ENCODE measurements around the gene MYO5B. TPM values are rescaled to one million over a fixed set of nuclear protein-coding genes. Genes with fewer than 3 reads are reported as not detected.

Gene MYO5B
- total RNA-seq, 4 donors from 2014 or later = 0.63 to 31.0 (median 13.0) TPM

- no peak for ATAC-seq (ENCODE audit: low FRiP score)
- DNase-seq (ENCODE audit: low spot score) = no peak
- TF ChIP-seq, protein P1, sequence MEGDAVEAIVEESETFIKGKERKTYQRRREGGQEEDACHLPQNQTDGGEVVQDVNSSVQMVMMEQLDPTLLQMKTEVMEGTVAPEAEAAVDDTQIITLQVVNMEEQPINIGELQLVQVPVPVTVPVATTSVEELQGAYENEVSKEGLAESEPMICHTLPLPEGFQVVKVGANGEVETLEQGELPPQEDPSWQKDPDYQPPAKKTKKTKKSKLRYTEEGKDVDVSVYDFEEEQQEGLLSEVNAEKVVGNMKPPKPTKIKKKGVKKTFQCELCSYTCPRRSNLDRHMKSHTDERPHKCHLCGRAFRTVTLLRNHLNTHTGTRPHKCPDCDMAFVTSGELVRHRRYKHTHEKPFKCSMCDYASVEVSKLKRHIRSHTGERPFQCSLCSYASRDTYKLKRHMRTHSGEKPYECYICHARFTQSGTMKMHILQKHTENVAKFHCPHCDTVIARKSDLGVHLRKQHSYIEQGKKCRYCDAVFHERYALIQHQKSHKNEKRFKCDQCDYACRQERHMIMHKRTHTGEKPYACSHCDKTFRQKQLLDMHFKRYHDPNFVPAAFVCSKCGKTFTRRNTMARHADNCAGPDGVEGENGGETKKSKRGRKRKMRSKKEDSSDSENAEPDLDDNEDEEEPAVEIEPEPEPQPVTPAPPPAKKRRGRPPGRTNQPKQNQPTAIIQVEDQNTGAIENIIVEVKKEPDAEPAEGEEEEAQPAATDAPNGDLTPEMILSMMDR (IDR thresholded peaks at IDR 0.05) = no peak
Observed at GRCh38 chr18:50154420-50154819, 40.5 kb downstream of the MYO5B start.

- TF ChIP-seq, protein P1 (IDR thresholded peaks at IDR 0.05) = no peak
- ATAC-seq (ENCODE audit: low FRiP score) (no peak), DNase-seq (ENCODE audit: low spot score) (no peak)
Observed at GRCh38 chr18:50152900-50153299, 42.0 kb downstream of the MYO5B start.

DNA sequence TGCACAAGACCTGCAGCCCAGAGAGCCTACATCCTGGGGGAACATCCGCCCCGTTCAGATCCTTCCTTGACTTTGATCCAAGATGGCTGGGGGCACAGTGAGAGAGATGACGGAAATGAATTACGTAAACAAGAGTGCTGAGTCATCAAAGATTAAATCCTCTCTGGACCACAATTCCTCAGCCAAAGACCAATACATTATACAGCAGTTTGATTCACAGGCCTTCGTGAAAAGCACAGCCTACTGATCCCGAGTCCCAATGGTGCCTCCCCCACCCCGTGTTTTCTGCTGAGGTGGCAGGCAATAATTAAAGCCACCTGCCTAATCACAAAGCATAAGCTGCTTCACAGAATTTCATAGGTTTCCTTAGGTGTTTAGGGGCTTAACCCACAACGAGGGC, 43.0 kb downstream of the MYO5B start:
- no peak for ATAC-seq (ENCODE audit: low FRiP score)
- TF ChIP-seq, protein P1 (IDR thresholded peaks at IDR 0.05) = no peak
- no peak for DNase-seq (ENCODE audit: low spot score)

GRCh38 chr18:50144540-50144939, 50.4 kb downstream of the MYO5B start:
- TF ChIP-seq, protein P1 (IDR thresholded peaks at IDR 0.05) = no peak
- ATAC-seq (ENCODE audit: low FRiP score) (no peak), DNase-seq (ENCODE audit: low spot score) (no peak)

GRCh38 chr18:50143886-50144285, 51.1 kb downstream of the MYO5B start:
- DNase-seq (ENCODE audit: low spot score) = no peak
- TF ChIP-seq, protein P1 (IDR thresholded peaks at IDR 0.05) = no peak
- ATAC-seq (ENCODE audit: low FRiP score) = no peak

- DNase-seq (ENCODE audit: low spot score) (no peak), ATAC-seq (ENCODE audit: low FRiP score) (no peak)
- TF ChIP-seq, protein P1 (IDR thresholded peaks at IDR 0.05) = no peak
Observed at GRCh38 chr18:50143294-50143693, 51.7 kb downstream of the MYO5B start.

DNA sequence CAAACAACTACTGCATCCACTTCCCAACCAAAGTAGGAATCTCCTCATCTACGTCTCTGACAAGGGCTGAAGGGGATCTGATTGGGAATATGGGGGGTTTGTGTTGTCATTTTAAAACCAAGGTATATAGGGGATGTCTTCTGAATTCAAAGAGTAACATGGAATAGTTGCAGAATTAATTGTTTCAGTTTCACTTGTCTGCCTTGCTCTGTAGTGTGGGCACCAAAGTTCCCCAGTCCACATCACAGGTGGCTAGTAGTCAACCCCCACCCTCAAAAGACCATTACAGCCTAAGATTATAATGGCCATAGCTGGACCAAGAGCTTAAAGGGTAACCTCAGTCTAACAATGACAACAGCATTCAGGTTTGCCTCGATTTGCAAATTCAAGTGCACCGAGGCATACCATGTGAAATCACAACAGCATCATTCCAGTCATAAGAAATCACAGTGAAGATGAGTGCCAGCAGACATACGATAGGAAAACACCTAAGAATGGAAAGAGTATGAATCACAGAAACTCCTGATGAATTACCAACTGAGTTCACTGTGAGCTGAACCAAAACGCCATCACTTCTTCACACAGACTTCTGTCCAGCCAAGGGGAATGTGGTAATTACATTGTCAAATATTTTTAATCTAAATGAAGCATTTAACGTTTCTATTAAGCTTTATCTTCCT, 52.4 kb downstream of the MYO5B start:
- peak; percentile 65 for ATAC-seq (ENCODE audit: low FRiP score)
- TF ChIP-seq, protein P1 (IDR thresholded peaks at IDR 0.05) = no peak

More for the DNA sequence above, 52.4 kb downstream of the MYO5B start:
- no peak for DNase-seq (ENCODE audit: low spot score)

All from omental fat pad (tissue), 4 donors.